Thyroid gland (tissue), 4 donors: Measurements from ENCODE around the gene ZIC4.

Experiments
- POLR2A ChIP-seq, 2 donors: fragments of 450-650 bp; IDR thresholded peaks; one replicate each; pipeline ENCODE4 v1.6.1; 2017; ENCODE audit warnings: antibody characterized with exemption in 2 of 2, mild to moderate bottlenecking in 2 of 2, moderate library complexity in 1 of 2
- TF ChIP-seq, protein P1 (sequence below), 6 experiments: fragments of 200-600 bp in 3 of 6; fragments of 450-650 bp in 3 of 6; sonication (generic) in 3 of 6; IDR thresholded peaks; one replicate each; pipeline ENCODE4 v1.5.1; 2016 to 2019; ENCODE audit warnings: antibody characterized with exemption in 6 of 6, mild to moderate bottlenecking in 2 of 6, inconsistent platforms in 1 of 6, moderate library complexity in 1 of 6

DNA sequence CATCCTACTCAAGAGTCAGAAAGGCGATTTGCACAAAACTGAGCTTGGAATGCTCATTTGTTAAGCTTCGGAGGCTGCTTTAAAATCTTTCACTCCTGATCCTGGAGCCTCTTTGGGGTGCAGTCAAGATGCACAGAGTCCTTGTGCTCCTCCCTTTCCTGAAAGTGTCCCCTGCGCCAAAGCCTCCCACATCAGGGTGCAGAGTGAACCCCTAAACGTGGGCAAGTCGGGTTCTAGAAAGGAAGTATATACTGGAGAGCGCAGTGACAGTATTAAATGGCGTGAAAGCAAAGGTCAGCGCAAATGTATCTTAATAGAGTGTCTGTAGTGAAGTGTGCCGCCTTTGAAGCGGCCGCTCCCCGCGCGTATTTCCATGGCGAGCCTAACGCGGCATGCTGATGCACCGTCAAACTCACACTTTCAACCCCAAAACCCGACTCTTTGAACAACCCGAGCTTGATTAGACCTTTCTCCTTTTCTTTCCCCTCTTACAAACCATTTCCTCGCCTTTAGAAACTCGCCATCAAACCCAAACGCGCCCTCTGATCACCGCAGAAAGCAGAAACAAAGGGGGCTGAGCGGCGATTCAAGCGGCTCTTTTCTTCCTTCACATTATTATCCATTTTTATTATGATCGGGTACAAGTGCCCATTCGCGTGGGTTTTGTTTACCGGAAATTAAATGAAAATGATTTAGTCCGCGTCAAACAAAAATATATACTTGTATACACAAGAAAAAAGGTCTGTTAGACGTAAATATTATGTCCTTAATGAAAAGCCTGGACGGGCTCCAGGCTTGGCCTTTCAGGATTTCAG, 18.3 kb downstream of the ZIC4 start:
- TF ChIP-seq, protein P1, sequence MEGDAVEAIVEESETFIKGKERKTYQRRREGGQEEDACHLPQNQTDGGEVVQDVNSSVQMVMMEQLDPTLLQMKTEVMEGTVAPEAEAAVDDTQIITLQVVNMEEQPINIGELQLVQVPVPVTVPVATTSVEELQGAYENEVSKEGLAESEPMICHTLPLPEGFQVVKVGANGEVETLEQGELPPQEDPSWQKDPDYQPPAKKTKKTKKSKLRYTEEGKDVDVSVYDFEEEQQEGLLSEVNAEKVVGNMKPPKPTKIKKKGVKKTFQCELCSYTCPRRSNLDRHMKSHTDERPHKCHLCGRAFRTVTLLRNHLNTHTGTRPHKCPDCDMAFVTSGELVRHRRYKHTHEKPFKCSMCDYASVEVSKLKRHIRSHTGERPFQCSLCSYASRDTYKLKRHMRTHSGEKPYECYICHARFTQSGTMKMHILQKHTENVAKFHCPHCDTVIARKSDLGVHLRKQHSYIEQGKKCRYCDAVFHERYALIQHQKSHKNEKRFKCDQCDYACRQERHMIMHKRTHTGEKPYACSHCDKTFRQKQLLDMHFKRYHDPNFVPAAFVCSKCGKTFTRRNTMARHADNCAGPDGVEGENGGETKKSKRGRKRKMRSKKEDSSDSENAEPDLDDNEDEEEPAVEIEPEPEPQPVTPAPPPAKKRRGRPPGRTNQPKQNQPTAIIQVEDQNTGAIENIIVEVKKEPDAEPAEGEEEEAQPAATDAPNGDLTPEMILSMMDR (IDR thresholded peaks at IDR 0.05), result no peak
- TF ChIP-seq POLR2A (IDR thresholded peaks at IDR 0.05), result no peak
